Mucosa of rectum (tissue), 2 donors: ENCODE data around the gene PIGW.
A peak's percentile ranks its signal among the peaks of the same experiment; 100 is the strongest.

Experiments used
- H3K27ac ChIP-seq, 2 donors: one replicate each; pipeline ENCODE4 v1.7.0; 2013; ENCODE audit warnings: inconsistent platforms in 2 of 2, low read depth in 2 of 2, low read length in 2 of 2
- H3K27me3 ChIP-seq, 2 donors: one replicate each; pipeline ENCODE4 v1.7.0; 2013; ENCODE audit warnings: low read length in 2 of 2; ENCODE audit not compliant: control insufficient read depth in 2 of 2, insufficient read depth in 2 of 2
- H3K36me3 ChIP-seq, 2 donors: one replicate each; pipeline ENCODE4 v1.7.0; 2013; ENCODE audit warnings: low read length in 2 of 2; ENCODE audit not compliant: control insufficient read depth in 2 of 2, insufficient read depth in 2 of 2
- H3K4me1 ChIP-seq, 2 donors: one replicate each; pipeline ENCODE4 v1.7.0; 2013; ENCODE audit warnings: low read length in 2 of 2, mild to moderate bottlenecking in 1 of 2; ENCODE audit not compliant: control insufficient read depth in 2 of 2, insufficient read depth in 2 of 2
- H3K4me3 ChIP-seq, 2 donors: one replicate each; pipeline ENCODE4 v1.7.0; 2013; ENCODE audit warnings: low read length in 2 of 2
- H3K9ac ChIP-seq, 2 donors: one replicate each; pipeline ENCODE4 v1.7.0; 2013; ENCODE audit warnings: low read length in 2 of 2, low read depth in 1 of 2, mild to moderate bottlenecking in 1 of 2
- H3K9me3 ChIP-seq, 2 donors: one replicate each; pipeline ENCODE4 v1.7.0; 2013; ENCODE audit warnings: low read length in 2 of 2; ENCODE audit not compliant: control insufficient read depth in 2 of 2
- donor health status: healthy.
- donor health status: Normal muscosa, but diverticular disease.

The PIGW gene

GRCh38 chr17:36544307-36545076 lies 9.7 kb downstream of the PIGW start, which contains the start of gene GGNBP2:
Gene GGNBP2 (plus strand): TSS chr17:36544919. CDS start chr17:36545725, 806 bp downstream.
- H3K27me3 ChIP-seq = no peaks in the 10 kb centered on the region
- peaks cover 25 to 29% of the 10 kb centered on the region in 2 donors for H3K4me1 ChIP-seq
- H3K27ac ChIP-seq = peak within 1 kb of the TSS; percentile 100
- peaks cover 0 to 3% of the 10 kb centered on the region in 2 donors for H3K36me3 ChIP-seq
- H3K9ac ChIP-seq = peak within 1 kb of the TSS; percentile 99
- H3K9me3 ChIP-seq = no peaks in the 10 kb centered on the region
- H3K4me3 ChIP-seq = peak within 1 kb of the TSS; percentile 94

DNA sequence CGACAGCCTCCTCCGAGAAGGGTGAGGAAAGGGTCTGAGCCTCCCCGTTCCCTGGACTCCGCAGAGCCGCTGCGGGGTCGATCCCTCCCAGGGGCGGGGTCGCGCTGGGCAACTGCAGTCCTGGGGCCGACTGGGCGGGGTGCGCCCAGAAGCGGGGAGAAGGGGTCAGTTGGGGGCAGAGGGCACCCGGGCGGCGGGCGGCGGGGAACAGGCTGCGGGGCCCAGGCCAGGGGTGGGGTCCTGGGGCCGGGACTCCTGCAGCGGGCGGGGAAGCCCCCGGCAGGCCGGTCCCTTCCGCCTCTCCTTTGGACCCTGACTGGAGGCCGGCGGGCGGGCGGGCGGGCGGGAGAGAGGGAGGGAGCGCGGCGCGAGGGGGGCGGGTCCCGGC lies 10.3 kb downstream of the PIGW start:
- H3K36me3 ChIP-seq = no peaks in the 10 kb centered on the region
- H3K9ac ChIP-seq = peak overlapping the region; percentile 97 to 99
- peak overlapping the region; percentile 100 for H3K27ac ChIP-seq
- H3K4me1 ChIP-seq = peaks cover 27 to 29% of the 10 kb centered on the region in 2 donors
- no peaks in the 10 kb centered on the region for H3K9me3 ChIP-seq
- H3K27me3 ChIP-seq = no peaks in the 10 kb centered on the region
- H3K4me3 ChIP-seq = peak overlapping the region; percentile 90 to 94

DNA sequence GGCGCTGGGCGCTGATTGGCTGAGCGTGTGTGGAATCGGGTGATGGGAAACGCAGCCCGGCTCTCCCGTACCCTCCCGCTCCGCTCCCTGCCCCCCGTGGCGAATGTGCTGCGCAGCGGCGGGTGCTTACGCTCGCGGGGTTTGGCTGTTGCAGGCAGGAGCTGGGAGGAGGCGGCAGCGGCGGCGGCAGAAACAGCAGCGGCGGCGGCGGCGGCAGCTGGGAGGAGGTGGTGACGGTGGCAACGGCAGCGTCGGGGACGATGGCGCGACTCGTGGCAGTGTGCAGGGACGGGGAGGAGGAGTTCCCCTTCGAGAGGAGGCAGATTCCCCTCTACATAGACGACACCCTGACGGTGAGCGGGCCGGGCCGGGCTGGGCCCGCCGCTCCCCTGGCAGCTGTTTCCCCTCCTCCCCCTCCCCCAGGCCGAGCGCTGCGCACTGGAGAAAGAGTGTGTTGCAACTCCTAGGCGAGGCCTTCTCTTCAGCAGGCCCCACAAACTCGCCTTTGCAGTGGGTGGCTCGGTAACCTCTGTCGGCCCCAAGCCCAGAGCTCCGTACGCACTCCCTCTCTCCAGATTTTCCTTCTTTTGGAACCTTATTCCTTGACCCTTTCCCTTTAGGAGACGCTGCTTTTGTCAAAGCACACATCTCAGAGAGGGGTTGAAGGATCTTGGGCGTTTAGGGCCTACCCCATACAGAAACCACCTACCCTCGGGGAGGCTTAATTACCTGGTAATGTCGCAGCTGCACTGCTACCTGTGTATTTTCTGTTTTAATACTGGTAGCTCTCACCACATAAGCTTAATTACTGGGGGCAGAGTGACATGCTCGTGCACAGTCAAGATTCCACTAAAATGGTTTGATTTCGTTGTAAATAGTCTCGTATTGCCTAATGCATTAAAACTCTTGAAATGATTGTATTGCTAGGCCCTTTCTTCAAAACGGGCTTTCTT lies 11.0 kb downstream of the PIGW start:
- Histone ChIP-seq H3K9me3 (no peaks in the 10 kb centered on the region), H3K4me3 (peak overlapping the region; percentile 80 to 94), H3K27me3 (no peaks in the 10 kb centered on the region), H3K4me1 (peaks cover 33 to 36% of the 10 kb centered on the region in 2 donors), H3K36me3 (no peaks in the 10 kb centered on the region), H3K9ac (peak overlapping the region; percentile 84 to 85), H3K27ac (peak overlapping the region; percentile 100)

DNA sequence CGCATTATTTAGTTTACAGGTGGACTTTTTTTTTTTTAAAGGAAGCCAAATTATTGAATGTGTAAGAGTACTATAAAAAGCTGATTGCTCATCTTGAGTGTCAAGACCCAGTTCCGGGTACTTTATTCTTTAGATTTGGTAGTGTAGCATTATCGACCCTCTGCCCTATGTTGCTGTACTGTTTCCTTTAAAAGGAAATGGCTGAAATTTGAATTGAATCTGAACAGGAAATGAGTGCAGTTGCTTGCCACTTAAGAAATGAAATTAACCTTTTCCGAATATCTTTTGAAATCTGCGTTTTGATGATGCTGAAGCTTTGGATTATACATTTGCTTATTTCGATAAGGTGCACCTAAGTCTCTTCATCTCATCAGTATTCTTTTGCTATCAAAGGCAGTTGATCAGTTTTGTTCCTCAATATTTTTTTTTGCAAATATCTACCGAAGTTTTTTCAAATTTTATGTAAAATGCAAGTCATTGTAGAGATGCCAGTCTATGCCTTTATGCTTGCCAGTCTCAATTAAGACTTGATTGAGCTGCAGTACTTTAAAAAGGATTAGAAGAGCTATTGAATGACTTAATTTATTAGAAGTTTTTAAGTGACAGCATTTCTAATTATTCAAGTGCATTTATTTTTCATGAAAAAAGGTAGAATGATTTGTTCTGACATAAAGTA lies 11.8 kb downstream of the PIGW start:
- peak overlapping the region; percentile 100 for H3K27ac ChIP-seq
- peak overlapping the region; percentile 80 to 94 for H3K4me3 ChIP-seq
- H3K9ac ChIP-seq = peak overlapping the region; percentile 84 to 85
- no peaks in the 10 kb centered on the region for H3K27me3 ChIP-seq
- peaks cover 34 to 39% of the 10 kb centered on the region in 2 donors for H3K4me1 ChIP-seq
- H3K9me3 ChIP-seq = no peaks in the 10 kb centered on the region
- H3K36me3 ChIP-seq = no peaks in the 10 kb centered on the region

- Histone ChIP-seq H3K27me3 (no peaks in the 10 kb centered on the region), H3K4me3 (no peak overlapping the region), H3K9me3 (no peaks in the 10 kb centered on the region), H3K27ac (no peak overlapping the region), H3K4me1 (peaks cover 34 to 39% of the 10 kb centered on the region in 2 donors), H3K9ac (no peak overlapping the region), H3K36me3 (no peaks in the 10 kb centered on the region)
These were observed 13.0 kb downstream of the PIGW start for GRCh38 chr17:36547776-36548175.

- peak overlapping the region; percentile 2 to 35 for H3K27ac ChIP-seq
- H3K4me1 ChIP-seq = peaks cover 22 to 32% of the 10 kb centered on the region in 2 donors
- H3K9ac ChIP-seq = no peak overlapping the region
- peaks cover 7% of the 10 kb centered on the region in 2 donors for H3K36me3 ChIP-seq
- no peaks in the 10 kb centered on the region for H3K9me3 ChIP-seq
- no peak overlapping the region for H3K4me3 ChIP-seq
- no peaks in the 10 kb centered on the region for H3K27me3 ChIP-seq
These were observed 16.0 kb downstream of the PIGW start for GRCh38 chr17:36550491-36551417.

DNA sequence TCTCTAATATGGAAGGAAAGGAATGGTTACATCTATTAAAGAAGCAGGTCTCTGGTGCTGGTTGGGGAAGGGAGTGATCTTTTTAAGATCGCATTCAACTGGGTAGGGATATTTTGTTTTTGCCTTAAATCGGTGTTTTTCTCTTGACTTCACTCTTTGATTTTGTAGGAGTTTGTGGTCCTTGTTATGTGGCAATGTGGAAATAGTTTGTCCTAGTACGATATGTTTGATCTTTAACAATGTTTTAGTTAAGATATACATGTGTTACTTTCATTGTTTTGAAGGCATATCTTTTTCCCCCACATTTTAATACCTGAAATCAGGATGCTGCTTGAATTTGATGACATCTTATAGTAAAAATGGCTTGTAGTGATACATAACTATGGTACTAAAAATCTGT lies 18.7 kb downstream of the PIGW start:
- peaks cover 20 to 25% of the 10 kb centered on the region in 2 donors for H3K36me3 ChIP-seq
- no peaks in the 10 kb centered on the region for H3K27me3 ChIP-seq
- no peak overlapping the region for H3K27ac ChIP-seq
- H3K4me3 ChIP-seq = no peak overlapping the region
- no peaks in the 10 kb centered on the region for H3K9me3 ChIP-seq
- no peak overlapping the region for H3K9ac ChIP-seq
- peaks cover 9 to 11% of the 10 kb centered on the region in 2 donors for H3K4me1 ChIP-seq

DNA sequence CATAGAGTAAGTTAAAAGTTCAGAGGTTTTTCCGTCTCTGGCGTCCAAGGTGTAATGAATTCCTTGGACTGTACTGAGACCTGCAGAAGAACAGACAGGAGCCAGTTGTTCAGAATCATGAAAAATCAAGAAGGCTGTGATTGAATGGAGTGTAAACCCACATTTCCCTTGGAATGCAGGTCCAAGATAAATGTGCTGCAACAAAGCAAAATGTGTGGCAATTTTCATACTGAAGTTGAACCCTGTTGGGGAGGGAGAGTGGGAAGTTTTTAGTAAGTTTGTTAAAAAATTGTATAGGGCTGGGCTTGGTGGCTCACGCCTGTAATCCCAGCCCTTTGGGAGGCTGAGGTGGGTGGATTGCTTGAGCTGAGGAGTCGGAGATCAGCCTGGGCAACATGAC lies 31.3 kb downstream of the PIGW start:
- Histone ChIP-seq H3K36me3 (peaks cover 42 to 60% of the 10 kb centered on the region in 2 donors), H3K9ac (no peak overlapping the region), H3K4me1 (no peaks in the 10 kb centered on the region)

GRCh38 chr17:36575028-36575427 lies 40.2 kb downstream of the PIGW start:
- no peaks in the 10 kb centered on the region for H3K27me3 ChIP-seq
- H3K27ac ChIP-seq = no peak overlapping the region
- no peaks in the 10 kb centered on the region for H3K4me1 ChIP-seq
- H3K9ac ChIP-seq = no peak overlapping the region
- no peak overlapping the region for H3K4me3 ChIP-seq
- H3K36me3 ChIP-seq = peaks cover 48 to 49% of the 10 kb centered on the region in 2 donors
- H3K9me3 ChIP-seq = no peaks in the 10 kb centered on the region

More for the DNA sequence above, 31.3 kb downstream of the PIGW start:
- Histone ChIP-seq H3K9me3 (no peaks in the 10 kb centered on the region), H3K27me3 (no peaks in the 10 kb centered on the region), H3K27ac (no peak overlapping the region), H3K4me3 (no peak overlapping the region)
